SK-N-SH treated with all-trans-retinoic acid at 6 μM for 48 hours (cell line): ENCODE data around the gene TRPM2.

Experiments
- ATAC-seq: fragments of 200-7000 bp; cut with Tn5 transposase; 3 replicates; pipeline ENCODE4 v1.9.1; 2020; ENCODE audit warnings: mild to moderate bottlenecking, moderate library complexity
- ARNTL ChIP-seq: fragments of 450-650 bp; formaldehyde crosslinking; IDR thresholded peaks from 2 replicates; pipeline ENCODE4 v1.5.0; 2020; ENCODE audit warnings: low read depth, mild to moderate bottlenecking, moderate library complexity, borderline replicate concordance
- BACH2 ChIP-seq: fragments of 250-450 bp; sonication (Bioruptor Pico); IDR thresholded peaks from 2 replicates; pipeline ENCODE4 v1.9.0; 2021; ENCODE audit warnings: mild to moderate bottlenecking, borderline replicate concordance
- CREB5 ChIP-seq: fragments of 250-450 bp; sonication (Bioruptor Pico); IDR thresholded peaks from 2 replicates; pipeline ENCODE4 v1.5.1; 2020; ENCODE audit warnings: low read depth, mild to moderate bottlenecking, moderate library complexity
- CSDC2 ChIP-seq: fragments of 250-450 bp; sonication (Bioruptor Pico); IDR thresholded peaks from 2 replicates; pipeline ENCODE4 v1.5.0; 2020; ENCODE audit warnings: mild to moderate bottlenecking, moderate library complexity
- GLIS3 ChIP-seq: fragments of 250-450 bp; sonication (Bioruptor Pico); IDR thresholded peaks from 2 replicates; pipeline ENCODE4 v1.5.0; 2020; ENCODE audit warnings: mild to moderate bottlenecking, moderate library complexity
- ISL1 ChIP-seq: fragments of 250-450 bp; sonication (Bioruptor Pico); IDR thresholded peaks from 2 replicates; pipeline ENCODE4 v2.1.2; 2022; ENCODE audit warnings: mild to moderate bottlenecking, moderate library complexity
- OSR1 ChIP-seq: fragments of 250-450 bp; sonication (Bioruptor Pico); IDR thresholded peaks from 2 replicates; pipeline ENCODE4 v1.8.0; 2022; ENCODE audit warnings: moderate library complexity, mild to moderate bottlenecking, inconsistent platforms
- POU6F1 ChIP-seq: fragments of 250-450 bp; sonication (Bioruptor Pico); IDR thresholded peaks from 2 replicates; pipeline ENCODE4 v1.8.0; 2021; ENCODE audit warnings: low read depth, mild to moderate bottlenecking, moderate library complexity, borderline replicate concordance
- PPARA ChIP-seq: fragments of 250-450 bp; sonication (Bioruptor Pico); IDR thresholded peaks from 2 replicates; pipeline ENCODE4 v1.5.0; 2020; ENCODE audit warnings: mild to moderate bottlenecking, borderline replicate concordance
- RARB ChIP-seq: fragments of 250-450 bp; sonication (Bioruptor Pico); IDR thresholded peaks from 2 replicates; pipeline ENCODE4 v1.8.0; 2021; ENCODE audit warnings: mild to moderate bottlenecking, moderate library complexity
- SNAI2 ChIP-seq: fragments of 250-450 bp; sonication (Bioruptor Pico); IDR thresholded peaks from 2 replicates; pipeline ENCODE4 v1.5.0; 2020; ENCODE audit warnings: mild to moderate bottlenecking, moderate library complexity
- TCF4 ChIP-seq: fragments of 250-450 bp; sonication (Bioruptor Pico); IDR thresholded peaks from 2 replicates; pipeline ENCODE4 v1.8.0; 2021; ENCODE audit warnings: mild to moderate bottlenecking, moderate library complexity, borderline replicate concordance
- TOX ChIP-seq: fragments of 250-450 bp; sonication (Bioruptor Pico); IDR thresholded peaks from 2 replicates; pipeline ENCODE4 v1.8.0; 2021; ENCODE audit warnings: mild to moderate bottlenecking, moderate library complexity, borderline replicate concordance
- ZC3H10 ChIP-seq: fragments of 250-450 bp; sonication (Bioruptor Pico); IDR thresholded peaks from 2 replicates; pipeline ENCODE4 v1.5.1; 2021; ENCODE audit warnings: mild to moderate bottlenecking, moderate library complexity
- ZFP3 ChIP-seq: fragments of 250-450 bp; sonication (Bioruptor Pico); IDR thresholded peaks from 2 replicates; pipeline ENCODE4 v1.5.0; 2020; ENCODE audit warnings: mild to moderate bottlenecking, moderate library complexity
- ZFP30 ChIP-seq: fragments of 450-650 bp; formaldehyde crosslinking; IDR thresholded peaks from 2 replicates; pipeline ENCODE4 v1.5.0; 2022; ENCODE audit warnings: mild to moderate bottlenecking, moderate library complexity
- ZNF565 ChIP-seq: fragments of 450-650 bp; formaldehyde crosslinking; conservative IDR thresholded peaks from 2 replicates; pipeline ENCODE4 v1.5.0; 2020; ENCODE audit warnings: low read depth, mild to moderate bottlenecking, moderate library complexity
- ZNF70 ChIP-seq: fragments of 450-650 bp; formaldehyde crosslinking; IDR thresholded peaks from 2 replicates; pipeline ENCODE4 v1.5.0; 2020; ENCODE audit warnings: mild to moderate bottlenecking, moderate library complexity
- TF ChIP-seq, protein P1 (sequence below): fragments of 250-450 bp; sonication (Bioruptor Pico); IDR thresholded peaks from 2 replicates; pipeline ENCODE4 v1.5.0; 2020; ENCODE audit warnings: mild to moderate bottlenecking, moderate library complexity
- TF ChIP-seq, protein P2 (sequence below): fragments of 250-450 bp; sonication (Bioruptor Pico); IDR thresholded peaks from 2 replicates; pipeline ENCODE4 v1.5.1; 2021; ENCODE audit warnings: mild to moderate bottlenecking, moderate library complexity
- TF ChIP-seq, protein P3 (sequence below): fragments of 250-450 bp; sonication (Bioruptor Pico); IDR thresholded peaks from 2 replicates; pipeline ENCODE4 v1.8.0; 2020; ENCODE audit warnings: mild to moderate bottlenecking, moderate library complexity, borderline replicate concordance

The TRPM2 gene

DNA sequence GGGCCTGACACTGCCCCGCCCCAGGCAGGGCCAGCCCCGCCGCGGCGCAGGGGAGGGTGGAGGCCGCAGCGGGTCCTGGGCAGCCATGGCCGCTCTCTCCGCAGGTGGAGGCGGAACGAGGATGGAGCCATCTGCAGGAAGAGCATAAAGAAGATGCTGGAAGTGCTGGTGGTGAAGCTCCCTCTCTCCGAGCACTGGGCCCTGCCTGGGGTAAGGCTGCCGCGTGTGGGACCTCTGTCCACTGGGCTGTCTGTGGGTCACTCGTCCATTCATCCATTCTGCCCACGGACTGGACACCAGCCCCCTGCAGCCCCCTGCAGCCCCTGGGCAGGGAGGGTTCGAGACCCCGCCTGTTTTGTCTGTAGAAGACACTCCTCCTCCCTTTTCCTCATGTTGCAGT lies 83.5 kb downstream of the TRPM2 start:
- TF ChIP-seq CSDC2 (CRISPR knock-in tag), result no peak
- TF ChIP-seq RARB (CRISPR knock-in tag), result no peak
- no peak for TF ChIP-seq SNAI2 (CRISPR knock-in tag)
- TF ChIP-seq CREB5 (CRISPR knock-in tag), result no peak
- TF ChIP-seq TCF4, result no peak
- TF ChIP-seq, all 23 proteins: peak for 0
- no peak for ATAC-seq

DNA sequence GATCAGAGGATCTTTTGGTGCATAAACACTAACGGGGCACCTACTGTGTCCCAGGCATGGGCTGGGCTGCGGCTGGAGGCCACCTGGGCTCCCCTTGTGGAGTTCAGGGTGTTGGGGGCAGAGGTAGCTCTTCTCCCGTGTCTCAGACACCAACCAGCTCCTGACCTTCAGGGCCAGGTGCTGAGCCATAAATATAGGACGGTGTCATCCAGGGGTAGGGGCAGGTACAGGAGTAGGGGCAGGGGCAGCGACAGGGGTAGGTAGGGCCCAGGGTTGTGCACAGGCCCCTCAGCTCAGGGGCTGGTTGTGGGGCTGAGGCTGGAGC lies 83.9 kb downstream of the TRPM2 start:
- ATAC-seq, result no peak
- TF ChIP-seq POU6F1 (CRISPR knock-in tag), result no peak
- no peak for TF ChIP-seq ARNTL (CRISPR knock-in tag)
- no peak for TF ChIP-seq RARB (CRISPR knock-in tag)
- no peak for TF ChIP-seq ISL1 (CRISPR knock-in tag)
- no peak for TF ChIP-seq ZC3H10 (CRISPR knock-in tag)
- no peak for TF ChIP-seq ZFP30 (CRISPR knock-in tag)
- TF ChIP-seq ZFP3 (CRISPR knock-in tag), result no peak
- TF ChIP-seq PPARA (CRISPR knock-in tag), result no peak
- TF ChIP-seq, all 23 proteins: peak for 0

GRCh38 chr21:44437696-44438431 lies 84.4 kb downstream of the TRPM2 start:
- TF ChIP-seq RARB (CRISPR knock-in tag) (no peak), BACH2 (CRISPR knock-in tag) (no peak), ZC3H10 (CRISPR knock-in tag) (no peak), PPARA (CRISPR knock-in tag) (no peak), POU6F1 (CRISPR knock-in tag) (no peak), SNAI2 (CRISPR knock-in tag) (no peak), ZNF70 (CRISPR knock-in tag) (no peak), ZNF565 (CRISPR knock-in tag) (no peak), GLIS3 (CRISPR knock-in tag) (no peak), OSR1 (CRISPR knock-in tag) (no peak), ZFP3 (CRISPR knock-in tag) (no peak), TOX (CRISPR knock-in tag) (no peak), ZFP30 (CRISPR knock-in tag) (no peak)
- TF ChIP-seq, protein P1, sequence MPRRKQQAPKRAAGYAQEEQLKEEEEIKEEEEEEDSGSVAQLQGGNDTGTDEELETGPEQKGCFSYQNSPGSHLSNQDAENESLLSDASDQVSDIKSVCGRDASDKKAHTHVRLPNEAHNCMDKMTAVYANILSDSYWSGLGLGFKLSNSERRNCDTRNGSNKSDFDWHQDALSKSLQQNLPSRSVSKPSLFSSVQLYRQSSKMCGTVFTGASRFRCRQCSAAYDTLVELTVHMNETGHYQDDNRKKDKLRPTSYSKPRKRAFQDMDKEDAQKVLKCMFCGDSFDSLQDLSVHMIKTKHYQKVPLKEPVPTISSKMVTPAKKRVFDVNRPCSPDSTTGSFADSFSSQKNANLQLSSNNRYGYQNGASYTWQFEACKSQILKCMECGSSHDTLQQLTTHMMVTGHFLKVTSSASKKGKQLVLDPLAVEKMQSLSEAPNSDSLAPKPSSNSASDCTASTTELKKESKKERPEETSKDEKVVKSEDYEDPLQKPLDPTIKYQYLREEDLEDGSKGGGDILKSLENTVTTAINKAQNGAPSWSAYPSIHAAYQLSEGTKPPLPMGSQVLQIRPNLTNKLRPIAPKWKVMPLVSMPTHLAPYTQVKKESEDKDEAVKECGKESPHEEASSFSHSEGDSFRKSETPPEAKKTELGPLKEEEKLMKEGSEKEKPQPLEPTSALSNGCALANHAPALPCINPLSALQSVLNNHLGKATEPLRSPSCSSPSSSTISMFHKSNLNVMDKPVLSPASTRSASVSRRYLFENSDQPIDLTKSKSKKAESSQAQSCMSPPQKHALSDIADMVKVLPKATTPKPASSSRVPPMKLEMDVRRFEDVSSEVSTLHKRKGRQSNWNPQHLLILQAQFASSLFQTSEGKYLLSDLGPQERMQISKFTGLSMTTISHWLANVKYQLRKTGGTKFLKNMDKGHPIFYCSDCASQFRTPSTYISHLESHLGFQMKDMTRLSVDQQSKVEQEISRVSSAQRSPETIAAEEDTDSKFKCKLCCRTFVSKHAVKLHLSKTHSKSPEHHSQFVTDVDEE, result no peak
- TF ChIP-seq, protein P2, sequence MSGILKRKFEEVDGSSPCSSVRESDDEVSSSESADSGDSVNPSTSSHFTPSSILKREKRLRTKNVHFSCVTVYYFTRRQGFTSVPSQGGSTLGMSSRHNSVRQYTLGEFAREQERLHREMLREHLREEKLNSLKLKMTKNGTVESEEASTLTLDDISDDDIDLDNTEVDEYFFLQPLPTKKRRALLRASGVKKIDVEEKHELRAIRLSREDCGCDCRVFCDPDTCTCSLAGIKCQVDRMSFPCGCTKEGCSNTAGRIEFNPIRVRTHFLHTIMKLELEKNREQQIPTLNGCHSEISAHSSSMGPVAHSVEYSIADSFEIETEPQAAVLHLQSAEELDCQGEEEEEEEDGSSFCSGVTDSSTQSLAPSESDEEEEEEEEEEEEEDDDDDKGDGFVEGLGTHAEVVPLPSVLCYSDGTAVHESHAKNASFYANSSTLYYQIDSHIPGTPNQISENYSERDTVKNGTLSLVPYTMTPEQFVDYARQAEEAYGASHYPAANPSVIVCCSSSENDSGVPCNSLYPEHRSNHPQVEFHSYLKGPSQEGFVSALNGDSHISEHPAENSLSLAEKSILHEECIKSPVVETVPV (CRISPR knock-in tag), result no peak
- TF ChIP-seq, protein P3, sequence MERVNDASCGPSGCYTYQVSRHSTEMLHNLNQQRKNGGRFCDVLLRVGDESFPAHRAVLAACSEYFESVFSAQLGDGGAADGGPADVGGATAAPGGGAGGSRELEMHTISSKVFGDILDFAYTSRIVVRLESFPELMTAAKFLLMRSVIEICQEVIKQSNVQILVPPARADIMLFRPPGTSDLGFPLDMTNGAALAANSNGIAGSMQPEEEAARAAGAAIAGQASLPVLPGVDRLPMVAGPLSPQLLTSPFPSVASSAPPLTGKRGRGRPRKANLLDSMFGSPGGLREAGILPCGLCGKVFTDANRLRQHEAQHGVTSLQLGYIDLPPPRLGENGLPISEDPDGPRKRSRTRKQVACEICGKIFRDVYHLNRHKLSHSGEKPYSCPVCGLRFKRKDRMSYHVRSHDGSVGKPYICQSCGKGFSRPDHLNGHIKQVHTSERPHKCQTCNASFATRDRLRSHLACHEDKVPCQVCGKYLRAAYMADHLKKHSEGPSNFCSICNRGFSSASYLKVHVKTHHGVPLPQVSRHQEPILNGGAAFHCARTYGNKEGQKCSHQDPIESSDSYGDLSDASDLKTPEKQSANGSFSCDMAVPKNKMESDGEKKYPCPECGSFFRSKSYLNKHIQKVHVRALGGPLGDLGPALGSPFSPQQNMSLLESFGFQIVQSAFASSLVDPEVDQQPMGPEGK, result no peak
- ATAC-seq, result no peak; the same call in 2 of the 3 replicates
